HG02623 (cell line): ENCODE measurements around the gene FLOT1.

Source experiments
- ATAC-seq: cut with Tn5 transposase; IDR thresholded peaks from one replicate; pipeline ENCODE4 v1.9.1; 2021; ENCODE audit warnings: moderate library complexity; ENCODE audit not compliant: unreplicated experiment

FLOT1 gene

DNA sequence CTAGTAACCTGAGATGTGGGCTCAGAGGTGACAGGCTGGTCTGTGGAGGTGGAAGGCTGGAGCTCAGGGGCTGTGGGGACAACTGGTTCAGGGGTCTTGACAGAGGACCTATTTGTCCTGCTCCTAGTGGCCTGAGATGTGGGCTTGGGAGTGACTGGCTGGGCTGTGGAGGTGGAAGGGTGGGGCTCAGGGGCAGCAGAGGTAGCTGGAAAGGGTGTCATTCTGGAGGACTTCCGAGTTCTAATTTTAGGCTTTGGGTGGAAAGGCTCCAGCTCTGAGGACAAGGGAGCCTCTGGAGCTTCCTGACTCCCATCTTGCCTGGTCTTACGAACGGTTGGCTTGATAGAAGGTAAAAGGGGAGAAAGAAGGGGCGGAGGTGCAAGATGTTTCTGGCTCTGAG, 36.9 kb downstream of the FLOT1 start:
- ATAC-seq: no peak

- no peak for ATAC-seq
Measured at GRCh38 chr6:30703821-30704220, 38.7 kb downstream of the FLOT1 start.

- ATAC-seq: no peak
Measured at GRCh38 chr6:30703011-30703410, 39.5 kb downstream of the FLOT1 start.

DNA sequence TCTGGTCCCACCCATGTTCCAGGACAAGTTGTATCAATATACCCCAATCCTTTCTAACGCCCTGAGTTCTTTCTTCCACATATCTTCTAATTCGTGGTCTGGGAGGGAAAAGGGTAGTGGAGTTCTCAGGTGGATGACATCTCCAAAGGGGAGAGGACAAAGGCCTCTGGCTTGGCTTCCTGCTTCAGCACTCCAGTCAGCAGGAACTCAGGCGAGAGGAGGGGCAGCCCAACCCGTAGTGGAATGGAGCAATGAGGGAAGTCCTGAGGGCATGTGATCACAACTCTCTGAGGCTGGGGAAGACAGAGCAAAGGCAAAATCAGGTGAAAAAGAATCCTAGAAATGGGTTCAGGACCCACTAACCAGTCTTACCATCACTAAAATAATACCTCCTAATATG, 42.1 kb downstream of the FLOT1 start:
- ATAC-seq: no peak

GRCh38 chr6:30696432-30696831, 46.1 kb downstream of the FLOT1 start:
- ATAC-seq: no peak

GRCh38 chr6:30691208-30691847, 51.2 kb downstream of the FLOT1 start:
- ATAC-seq: no peak

DNA sequence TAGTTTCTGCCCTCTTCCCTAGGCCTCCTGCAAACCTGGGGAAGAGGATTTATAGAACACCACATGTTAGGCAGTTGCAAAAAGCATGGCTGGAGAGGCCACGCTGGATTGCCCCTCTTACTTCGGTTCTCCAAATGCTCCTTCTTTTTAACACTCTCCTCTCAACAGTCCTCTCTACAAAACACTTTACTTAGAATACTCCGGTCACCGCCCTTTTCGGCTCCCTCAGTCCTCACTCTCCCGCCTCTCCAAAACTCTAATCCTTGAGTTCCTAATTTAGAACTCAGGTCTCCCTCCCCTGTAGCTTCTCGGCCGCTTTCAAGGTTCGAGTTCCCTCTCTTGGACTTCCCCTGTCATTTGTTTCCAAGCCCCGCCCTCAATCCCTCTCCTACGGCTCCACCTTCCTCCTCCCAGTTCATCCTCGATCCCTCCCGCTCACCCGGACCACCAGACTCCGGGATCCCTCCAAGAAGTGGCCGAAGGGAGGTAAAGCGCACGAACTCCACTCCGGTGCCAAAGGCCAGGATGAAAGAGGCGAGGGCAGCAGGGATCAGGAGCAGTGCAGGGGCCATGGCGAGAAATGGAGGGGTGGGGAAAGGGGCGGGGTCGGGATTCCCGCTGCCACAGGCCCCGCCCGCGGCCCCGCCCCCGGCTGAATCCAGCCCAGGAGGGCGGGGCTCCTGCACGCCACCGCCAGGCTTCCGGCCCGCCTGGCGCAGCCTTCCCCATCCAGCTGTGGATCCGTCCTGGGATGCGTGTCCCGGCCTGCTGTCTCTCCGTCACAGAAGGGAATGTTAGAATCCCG, 51.9 kb downstream of the FLOT1 start, which contains the start of gene NRM:
Gene NRM, minus strand, starts transcription at position 582 of the 805 bp plus-strand sequence. Its CDS starts 10 bp downstream, at position 572.
- peak; percentile 26 for ATAC-seq

- ATAC-seq: no peak
Measured at GRCh38 chr6:30689985-30690384, 52.5 kb downstream of the FLOT1 start.

DNA sequence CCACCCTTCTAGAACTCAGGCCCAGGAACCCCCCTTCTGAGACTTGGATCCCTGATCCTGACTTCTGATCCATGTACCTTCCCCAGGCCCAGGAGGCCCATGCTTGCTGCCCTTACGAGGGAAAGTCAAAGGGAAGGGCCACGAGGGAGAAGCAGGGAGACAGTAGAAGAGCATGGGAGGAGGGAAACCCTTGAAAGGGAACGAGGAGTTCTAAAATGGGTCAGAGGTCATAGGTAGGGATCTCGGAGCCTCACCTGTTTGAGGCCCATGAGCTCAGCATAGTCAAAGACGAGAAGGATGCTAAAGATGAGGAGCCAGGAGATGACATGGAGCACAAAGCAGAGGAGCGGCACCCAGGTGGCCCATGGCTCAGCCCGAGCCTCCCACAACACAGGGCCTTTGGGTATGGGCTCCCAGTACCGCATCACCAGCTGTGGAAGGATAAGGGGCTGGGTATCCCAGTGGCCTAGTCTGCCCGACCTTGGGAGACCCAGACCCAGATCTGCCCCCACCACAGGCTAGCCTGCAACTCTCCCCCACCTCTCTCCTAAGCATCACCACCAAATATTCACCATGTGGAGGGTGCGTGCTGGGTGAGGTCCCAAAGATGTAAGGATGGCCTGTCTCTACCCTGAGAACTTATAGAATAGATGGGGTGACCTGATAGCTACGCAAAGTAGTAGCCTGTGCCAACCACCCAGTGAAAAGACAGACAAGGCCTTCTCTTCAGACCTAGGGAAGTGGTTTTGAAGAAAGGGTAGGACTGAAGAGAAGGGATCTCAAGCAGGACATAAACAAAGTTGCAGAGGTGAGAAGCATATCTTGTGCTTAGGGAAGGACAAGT, 53.2 kb downstream of the FLOT1 start:
- ATAC-seq: no peak

- ATAC-seq: no peak
Measured at GRCh38 chr6:30688569-30688968, 53.9 kb downstream of the FLOT1 start.

DNA sequence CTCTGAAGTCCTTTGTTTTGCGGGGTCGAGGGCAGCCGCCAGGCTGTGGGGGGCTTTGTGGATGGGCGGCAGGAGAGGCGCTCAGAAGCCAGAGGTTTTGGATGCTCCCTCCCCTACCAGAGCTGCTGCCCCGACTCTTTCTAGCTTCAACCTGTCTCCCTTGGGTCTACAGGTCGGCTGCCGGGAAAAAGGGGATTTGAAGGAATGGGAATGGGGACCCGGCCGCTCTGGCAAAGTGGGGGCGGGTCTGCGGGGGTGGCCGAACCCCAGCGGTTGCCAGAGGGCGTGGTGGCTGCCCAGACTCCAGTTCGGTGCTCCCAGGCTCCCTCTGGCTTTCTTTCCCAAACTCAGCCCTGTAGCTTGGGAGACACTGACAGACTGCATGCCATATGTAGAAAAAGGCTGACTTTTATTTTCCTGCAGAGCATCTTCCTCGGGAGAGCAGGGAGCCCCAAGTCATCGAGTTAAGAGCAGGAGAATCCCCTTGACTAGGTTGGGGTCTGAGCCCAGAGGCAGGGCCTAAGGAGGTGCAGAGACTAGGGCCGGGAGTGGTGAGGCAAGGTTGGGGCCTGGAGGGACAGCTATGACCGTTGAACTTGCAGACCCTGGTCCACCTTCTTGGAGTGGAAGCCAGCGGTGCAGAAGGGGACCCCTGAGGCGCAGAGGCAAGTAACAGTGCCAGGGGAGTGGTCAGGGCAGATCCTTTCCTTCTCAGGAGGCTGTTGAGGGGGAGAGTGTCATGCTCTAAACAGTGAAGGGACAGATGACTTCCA, 54.6 kb downstream of the FLOT1 start:
- no peak for ATAC-seq

- ATAC-seq: peak; percentile 32
Measured at GRCh38 chr6:30686908-30687658, 55.4 kb downstream of the FLOT1 start.

- ATAC-seq: peak; percentile 12
Measured at GRCh38 chr6:30686009-30686907, 56.2 kb downstream of the FLOT1 start, which contains the start of gene PPP1R18. Gene PPP1R18 (minus strand): TSS chr6:30686645. CDS start chr6:30686018, 627 bp downstream.

DNA sequence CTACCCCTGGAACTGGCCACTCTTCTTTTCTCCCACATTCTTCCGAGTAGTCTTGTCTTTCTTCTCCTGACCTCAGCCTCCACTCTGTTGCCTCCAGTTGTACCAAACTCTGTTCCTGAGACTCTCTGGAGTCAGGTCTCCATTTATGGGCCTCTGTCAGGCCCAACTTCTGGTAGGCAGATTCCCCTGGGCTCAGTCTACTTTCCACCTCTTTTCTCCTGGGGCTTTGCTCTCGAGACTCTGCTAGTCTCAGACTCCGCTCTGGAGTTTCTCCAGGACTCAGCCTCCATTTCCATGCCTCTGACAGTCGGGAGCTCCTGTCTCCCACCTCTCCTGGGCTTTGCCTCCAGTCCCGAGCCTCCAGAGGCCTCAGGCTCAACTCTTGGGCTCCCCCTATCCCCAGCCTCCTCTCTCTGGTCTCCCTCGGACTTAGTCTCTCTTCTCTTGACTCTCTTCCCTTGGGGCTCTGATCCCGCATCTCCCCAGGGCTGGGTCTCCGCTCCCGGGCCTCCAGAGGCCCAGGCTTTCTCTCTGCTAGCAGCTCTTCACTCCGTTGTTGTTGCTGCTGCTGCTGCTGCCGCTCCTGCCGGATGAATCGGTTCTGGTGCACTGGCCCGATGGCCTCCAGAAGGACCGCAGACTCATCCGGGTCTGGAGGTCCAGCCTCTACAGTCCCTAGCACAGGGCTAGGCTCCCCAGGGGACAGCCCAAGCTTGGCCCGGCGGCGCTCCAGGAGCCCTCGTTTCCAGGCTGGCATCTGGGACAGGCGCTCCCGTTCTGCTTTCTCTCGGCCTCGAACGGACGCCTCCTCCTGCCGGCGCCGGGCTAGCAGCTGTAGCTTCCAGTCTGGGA, 57.1 kb downstream of the FLOT1 start:
- no peak for ATAC-seq

- no peak for ATAC-seq
Measured at GRCh38 chr6:30684386-30685156, 57.9 kb downstream of the FLOT1 start.

DNA sequence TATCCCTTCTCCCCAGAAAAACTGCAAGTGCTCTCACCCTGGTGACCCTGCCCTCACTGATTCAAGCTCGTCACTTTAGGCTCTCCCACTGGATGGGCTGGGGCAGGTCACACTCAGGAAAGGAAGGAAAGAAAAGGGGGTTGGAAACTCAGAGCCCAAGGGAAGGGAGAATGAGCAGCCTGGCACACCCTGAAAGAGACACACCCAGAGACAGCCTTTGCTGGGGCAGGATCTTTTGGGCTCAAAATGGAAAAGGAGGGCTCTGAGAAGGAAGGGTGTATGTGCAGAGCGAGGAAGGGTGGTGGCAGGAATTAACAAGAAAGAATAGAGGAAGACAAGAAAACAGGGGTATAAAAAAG, 58.5 kb downstream of the FLOT1 start:
- no peak for ATAC-seq
